Adrenal gland (tissue), 5 donors: ENCODE results near the gene LAPTM4A.

ENCODE experiments used
- POLR2A ChIP-seq, 2 donors: fragments of 450-650 bp; IDR thresholded peaks; one replicate each; pipeline ENCODE4 v1.6.1; 2017; ENCODE audit warnings: antibody characterized with exemption in 2 of 2, mild to moderate bottlenecking in 2 of 2, moderate library complexity in 1 of 2
- TF ChIP-seq, protein P1 (sequence below), 6 experiments: fragments of 450-650 bp in 4 of 6; fragments of 200-600 bp in 2 of 6; sonication (generic) in 1 of 6; IDR thresholded peaks; 1 replicate in 5 of 6; 2 replicates in 1 of 6; pipeline versions ENCODE4 v1.5.1 to v1.8.0; 2016 to 2021; ENCODE audit warnings: antibody characterized with exemption in 6 of 6, mild to moderate bottlenecking in 2 of 6, moderate library complexity in 1 of 6
- donor health status: DM: no; HTN: no; CAD: no.

- TF ChIP-seq, protein P1, sequence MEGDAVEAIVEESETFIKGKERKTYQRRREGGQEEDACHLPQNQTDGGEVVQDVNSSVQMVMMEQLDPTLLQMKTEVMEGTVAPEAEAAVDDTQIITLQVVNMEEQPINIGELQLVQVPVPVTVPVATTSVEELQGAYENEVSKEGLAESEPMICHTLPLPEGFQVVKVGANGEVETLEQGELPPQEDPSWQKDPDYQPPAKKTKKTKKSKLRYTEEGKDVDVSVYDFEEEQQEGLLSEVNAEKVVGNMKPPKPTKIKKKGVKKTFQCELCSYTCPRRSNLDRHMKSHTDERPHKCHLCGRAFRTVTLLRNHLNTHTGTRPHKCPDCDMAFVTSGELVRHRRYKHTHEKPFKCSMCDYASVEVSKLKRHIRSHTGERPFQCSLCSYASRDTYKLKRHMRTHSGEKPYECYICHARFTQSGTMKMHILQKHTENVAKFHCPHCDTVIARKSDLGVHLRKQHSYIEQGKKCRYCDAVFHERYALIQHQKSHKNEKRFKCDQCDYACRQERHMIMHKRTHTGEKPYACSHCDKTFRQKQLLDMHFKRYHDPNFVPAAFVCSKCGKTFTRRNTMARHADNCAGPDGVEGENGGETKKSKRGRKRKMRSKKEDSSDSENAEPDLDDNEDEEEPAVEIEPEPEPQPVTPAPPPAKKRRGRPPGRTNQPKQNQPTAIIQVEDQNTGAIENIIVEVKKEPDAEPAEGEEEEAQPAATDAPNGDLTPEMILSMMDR (IDR thresholded peaks at IDR 0.05) = no peak
- no peak for TF ChIP-seq POLR2A (IDR thresholded peaks at IDR 0.05)
These were observed 42.8 kb upstream of the LAPTM4A start for GRCh38 chr2:20094142-20094755.
